ENCODE results near the gene RIPOR3. TPM values are rescaled to one million over a fixed set of nuclear protein-coding genes. Genes with fewer than 3 reads are reported as not detected.
A peak's percentile ranks its signal among the peaks of the same experiment; 100 is the strongest.

RIPOR3 gene
- total RNA-seq, 3 donors from 2014 or later (not counting 1 experiment from before 2014, with no cell fraction given) = 0.45 TPM; not detected in 2

GRCh38 chr20:50592282-50593004, 98.9 kb downstream of the RIPOR3 start:
- 97% methylated on average over 19 of the region's 19 CpGs for WGBS (ENCODE audit: insufficient coverage)
- Histone ChIP-seq H3K9me3 (ENCODE audit: control insufficient read depth, insufficient read depth, low read length) (no peaks in the 10 kb centered on the region), H3K36me3 (ENCODE audit: control insufficient read depth, insufficient read depth, low read length) (peaks cover 2% of the 10 kb centered on the region), H3K4me3 (ENCODE audit: low read length) (no peak overlapping the region), H3K27me3 (ENCODE audit: control insufficient read depth, insufficient read depth, low read length) (no peaks in the 10 kb centered on the region), H3K4me1 (ENCODE audit: control insufficient read depth, insufficient read depth, low read length) (no peaks in the 10 kb centered on the region), H3K27ac (ENCODE audit: low read length) (no peak overlapping the region)
- H3K4me1 Mint-ChIP-seq = peaks cover 0 to 6% of the 10 kb centered on the region in 2 donors
- no peak overlapping the region for H3K4me3 Mint-ChIP-seq
- H3K27me3 Mint-ChIP-seq (ENCODE audit: low read depth in 2 of 2) = no peaks in the 10 kb centered on the region
- TF ChIP-seq CTCF (IDR thresholded peaks at IDR 0.05) = no peak
- no peak for ATAC-seq
- H3K9me3 Mint-ChIP-seq = no peaks in the 10 kb centered on the region
- intact Hi-C loops (cut with micrococcal nuclease) = no loop called here
- H3K27ac Mint-ChIP-seq = no peak overlapping the region
- H3K36me3 Mint-ChIP-seq = no peaks in the 10 kb centered on the region
- no peak for DNase-seq

GRCh38 chr20:50591233-50591852, 100.0 kb downstream of the RIPOR3 start:
- intact Hi-C loops (cut with micrococcal nuclease) = no loop called here
- Mint-ChIP-seq H3K4me1 (peaks cover 0 to 6% of the 10 kb centered on the region in 2 donors), H3K27me3 (ENCODE audit: low read depth in 2 of 2) (no peaks in the 10 kb centered on the region), H3K4me3 (no peak overlapping the region), H3K27ac (peak overlapping the region in 1 of 2 donors; percentile 42), H3K36me3 (no peaks in the 10 kb centered on the region), H3K9me3 (no peaks in the 10 kb centered on the region)
- 94% methylated on average over 5 of the region's 5 CpGs for WGBS (ENCODE audit: insufficient coverage)
- no peak for TF ChIP-seq CTCF (IDR thresholded peaks at IDR 0.05)
- ATAC-seq (no peak), DNase-seq (no peak)
- Histone ChIP-seq H3K4me3 (ENCODE audit: low read length) (no peak overlapping the region), H3K36me3 (ENCODE audit: control insufficient read depth, insufficient read depth, low read length) (peaks cover 11% of the 10 kb centered on the region), H3K27me3 (ENCODE audit: control insufficient read depth, insufficient read depth, low read length) (no peaks in the 10 kb centered on the region), H3K4me1 (ENCODE audit: control insufficient read depth, insufficient read depth, low read length) (no peaks in the 10 kb centered on the region), H3K9me3 (ENCODE audit: control insufficient read depth, insufficient read depth, low read length) (no peaks in the 10 kb centered on the region), H3K27ac (ENCODE audit: low read length) (no peak overlapping the region)

GRCh38 chr20:50590348-50590664, 101.0 kb downstream of the RIPOR3 start:
- H3K4me3 ChIP-seq (ENCODE audit: low read length) = no peak overlapping the region
- no peaks in the 10 kb centered on the region for H3K9me3 ChIP-seq (ENCODE audit: control insufficient read depth, insufficient read depth, low read length)
- H3K36me3 ChIP-seq (ENCODE audit: control insufficient read depth, insufficient read depth, low read length) = peaks cover 17% of the 10 kb centered on the region
- H3K4me1 Mint-ChIP-seq = peaks cover 0 to 6% of the 10 kb centered on the region in 2 donors
- no peak for TF ChIP-seq CTCF (IDR thresholded peaks at IDR 0.05)
- intact Hi-C loops (cut with micrococcal nuclease) = no loop called here
- no peaks in the 10 kb centered on the region for H3K36me3 Mint-ChIP-seq
- WGBS (ENCODE audit: insufficient coverage) = 95% methylated on average over 11 of the region's 11 CpGs
- H3K4me3 Mint-ChIP-seq = no peak overlapping the region
- DNase-seq (no peak), ATAC-seq (no peak)
- H3K4me1 ChIP-seq (ENCODE audit: control insufficient read depth, insufficient read depth, low read length) = no peaks in the 10 kb centered on the region
- no peaks in the 10 kb centered on the region for H3K9me3 Mint-ChIP-seq
- H3K27ac Mint-ChIP-seq = no peak overlapping the region
- H3K27me3 Mint-ChIP-seq (ENCODE audit: low read depth in 2 of 2) = no peaks in the 10 kb centered on the region
- H3K27ac ChIP-seq (ENCODE audit: low read length) = no peak overlapping the region
- no peaks in the 10 kb centered on the region for H3K27me3 ChIP-seq (ENCODE audit: control insufficient read depth, insufficient read depth, low read length)

Data from natural killer cell (primary cell).